ENCODE measurements around the gene IL2RA. TPM values are rescaled to one million over a fixed set of nuclear protein-coding genes. Genes with fewer than 3 reads are reported as not detected.

IL2RA gene
- total RNA-seq, 4 donors from 2014 or later: 0.15 to 0.28 TPM; not detected in 2

- intact Hi-C loops (cut with DNase I; ENCODE audit: low total_unique reads): no loop called here
- no peak for DNase-seq
- Histone ChIP-seq H3K9me3 (no peaks in the 10 kb centered on the region), H3K4me3 (no peak overlapping the region), H3K36me3 (no peaks in the 10 kb centered on the region), H3K27ac (peak overlapping the region in 1 of 2 donors; percentile 72), H3K27me3 (no peaks in the 10 kb centered on the region), H3K4me1 (no peaks in the 10 kb centered on the region)
- TF ChIP-seq CTCF (IDR thresholded peaks at IDR 0.05): no peak
- no peak for TF ChIP-seq POLR2A (IDR thresholded peaks at IDR 0.05)
Observed at GRCh38 chr10:5970066-5970465, 92.1 kb downstream of the IL2RA start.

GRCh38 chr10:5968681-5969453 is 93.3 kb downstream of the IL2RA start:
- TF ChIP-seq POLR2A (IDR thresholded peaks at IDR 0.05) (no peak), CTCF (IDR thresholded peaks at IDR 0.05) (no peak)
- no peaks in the 10 kb centered on the region for H3K36me3 ChIP-seq
- no peaks in the 10 kb centered on the region for H3K27me3 ChIP-seq
- H3K4me1 ChIP-seq: no peaks in the 10 kb centered on the region
- H3K4me3 ChIP-seq: no peak overlapping the region
- DNase-seq: no peak
- no peak overlapping the region for H3K27ac ChIP-seq
- H3K9me3 ChIP-seq: no peaks in the 10 kb centered on the region
- intact Hi-C loops (cut with DNase I; ENCODE audit: low total_unique reads): no loop called here

- Histone ChIP-seq H3K36me3 (no peaks in the 10 kb centered on the region), H3K27me3 (no peaks in the 10 kb centered on the region), H3K27ac (no peak overlapping the region), H3K4me1 (no peaks in the 10 kb centered on the region), H3K9me3 (no peaks in the 10 kb centered on the region), H3K4me3 (no peak overlapping the region)
- intact Hi-C loops (cut with DNase I; ENCODE audit: low total_unique reads): no loop called here
- DNase-seq: no peak
- TF ChIP-seq POLR2A (IDR thresholded peaks at IDR 0.05) (no peak), CTCF (IDR thresholded peaks at IDR 0.05) (no peak)
Observed at GRCh38 chr10:5968037-5968680, 94.0 kb downstream of the IL2RA start.

GRCh38 chr10:5965266-5965665 is 96.9 kb downstream of the IL2RA start:
- DNase-seq: no peak
- no peaks in the 10 kb centered on the region for H3K9me3 ChIP-seq
- H3K4me1 ChIP-seq: no peaks in the 10 kb centered on the region
- H3K36me3 ChIP-seq: no peaks in the 10 kb centered on the region
- H3K27me3 ChIP-seq: no peaks in the 10 kb centered on the region
- intact Hi-C loops (cut with DNase I; ENCODE audit: low total_unique reads): no loop called here
- no peak overlapping the region for H3K27ac ChIP-seq
- H3K4me3 ChIP-seq: no peak overlapping the region
- TF ChIP-seq CTCF (IDR thresholded peaks at IDR 0.05): no peak
- TF ChIP-seq POLR2A (IDR thresholded peaks at IDR 0.05): no peak

GRCh38 chr10:5964736-5965135 is 97.4 kb downstream of the IL2RA start:
- no peaks in the 10 kb centered on the region for H3K36me3 ChIP-seq
- DNase-seq: no peak
- no peaks in the 10 kb centered on the region for H3K9me3 ChIP-seq
- H3K4me3 ChIP-seq: no peak overlapping the region
- no peaks in the 10 kb centered on the region for H3K27me3 ChIP-seq
- H3K27ac ChIP-seq: no peak overlapping the region
- H3K4me1 ChIP-seq: no peaks in the 10 kb centered on the region
- no peak for TF ChIP-seq POLR2A (IDR thresholded peaks at IDR 0.05)
- TF ChIP-seq CTCF (IDR thresholded peaks at IDR 0.05): no peak
- intact Hi-C loops (cut with DNase I; ENCODE audit: low total_unique reads): no loop called here
